HepG2 (cell line): Measurements from ENCODE around the gene PDILT. TPM values are rescaled to one million over a fixed set of nuclear protein-coding genes. Genes with fewer than 3 reads are reported as not detected.

Experiments used
- ATAC-seq: fragments of 200-7000 bp; cut with Tn5 transposase; 3 replicates; pipeline ENCODE4 v1.9.1; 2020; ENCODE audit warnings: mild to moderate bottlenecking, moderate library complexity
- BruUV-seq: library from RNA; stranded (reverse); fragments of 400-500 nt; replicated peaks from 2 replicates; lab custom pipeline; 2021; lab: Mats Ljungman, UMichigan
- CTCF ChIA-PET: fragments of 300-600 bp; formaldehyde crosslinking; extraction: SDS; loops from one replicate; lab custom pipeline; 2021; ENCODE audit warnings: low total read pairs, inconsistent platforms, low intra/inter-chr PET ratio; lab: Yijun Ruan, JAX
- POLR2A ChIA-PET: fragments of 350-600 bp; sonication (Branson Sonifier 250); formaldehyde crosslinking; loops from one replicate; lab custom pipeline; 2020; ENCODE audit warnings: antibody characterized with exemption, inconsistent platforms; lab: Yijun Ruan, JAX
- DNase-seq: peaks from one replicate; pipeline ENCODE4 v3.0.0-alpha.2; 2015; ENCODE audit warnings: low spot score
- FAIRE-seq: peaks from 3 replicates; lab custom pipeline; 2011; peaks lifted over from hg19 to GRCh38; lab: Jason Lieb, UNC
- H2AFZ ChIP-seq: one replicate; pipeline ENCODE4 v1.6.1; 2011; ENCODE audit warnings: low read length, inconsistent platforms
- H3K27ac ChIP-seq: fragments of 300-600 bp; 3 replicates; pipeline ENCODE4 v1.8.0; 2011; ENCODE audit warnings: mixed run types, mild to moderate bottlenecking, mixed read lengths, low read length, inconsistent platforms; ENCODE audit not compliant: insufficient read depth; ENCODE audit errors: extremely low read length
- H3K27me3 ChIP-seq, 2 experiments: fragments of 200-600 bp in 1 of 2; 2 replicates in 1 of 2; 3 replicates in 1 of 2; pipeline versions ENCODE4 v1.6.0 to v1.8.0; 2011; ENCODE audit warnings: low read length in 2 of 2, mild to moderate bottlenecking in 2 of 2, moderate library complexity in 2 of 2, inconsistent platforms in 1 of 2; ENCODE audit not compliant: insufficient read depth in 2 of 2, control insufficient read depth in 1 of 2
- H3K36me3 ChIP-seq, 2 experiments: fragments of 200-600 bp in 1 of 2; replicated peaks in 1 of 2; 2 replicates in 1 of 2; 3 replicates in 1 of 2; pipeline versions ENCODE4 v1.5.1 to v1.8.0; 2011; ENCODE audit warnings: low read length in 2 of 2, inconsistent platforms in 1 of 2; ENCODE audit not compliant: insufficient read depth in 2 of 2, control insufficient read depth in 1 of 2
- H3K4me1 ChIP-seq: 2 replicates; pipeline ENCODE4 v1.5.1; 2012; ENCODE audit warnings: low read length, inconsistent platforms; ENCODE audit not compliant: insufficient read depth
- H3K4me2 ChIP-seq: 2 replicates; pipeline ENCODE4 v1.6.0; 2011; ENCODE audit warnings: low read depth, low read length, inconsistent platforms
- H3K4me3 ChIP-seq, 3 experiments: fragments of 200-600 bp in 1 of 3; sonication (generic), shearing (Covaris generic) in 1 of 3; replicated peaks in 1 of 3; 2 replicates each; pipeline ENCODE4 v1.5.1; 2011 to 2016; ENCODE audit warnings: low read length in 3 of 3, inconsistent platforms in 2 of 3, low read depth in 2 of 3, mild to moderate bottlenecking in 2 of 3, control low read depth in 1 of 3, mixed read lengths in 1 of 3; ENCODE audit not compliant: insufficient read depth in 1 of 3
- H3K79me2 ChIP-seq: one replicate; pipeline ENCODE4 v1.6.1; 2011; ENCODE audit warnings: low read length, inconsistent platforms; ENCODE audit not compliant: insufficient read depth
- H3K9ac ChIP-seq: 2 replicates; pipeline ENCODE4 v1.6.0; 2011; ENCODE audit warnings: mild to moderate bottlenecking, low read depth, low read length, inconsistent platforms; ENCODE audit not compliant: insufficient read depth
- H3K9me3 ChIP-seq: 2 replicates; pipeline ENCODE4 v1.5.1; 2012; ENCODE audit warnings: mild to moderate bottlenecking, low read length
- H4K20me1 ChIP-seq: 2 replicates; pipeline ENCODE4 v1.6.0; 2011; ENCODE audit warnings: inconsistent platforms, mild to moderate bottlenecking, low read length, moderate library complexity; ENCODE audit not compliant: insufficient read depth
- ATF7 ChIP-seq, 2 experiments: fragments of 450-650 bp in 1 of 2; sonication (generic) in 1 of 2; formaldehyde crosslinking in 1 of 2; IDR thresholded peaks; 2 replicates each; pipeline versions ENCODE4 v1.4.0 to v1.6.1; 2016 to 2020; ENCODE audit warnings: antibody characterized with exemption in 1 of 2, mild to moderate bottlenecking in 1 of 2, missing genetic modification reagents in 1 of 2
- CREB1 ChIP-seq, 2 experiments: fragments of 450-650 bp in 1 of 2; IDR thresholded peaks; 2 replicates each; pipeline ENCODE4 v1.6.1; 2016 to 2017; ENCODE audit warnings: control low read depth in 1 of 2, mild to moderate bottlenecking in 1 of 2, missing compliant biosample characterization in 1 of 2, missing genetic modification characterization in 1 of 2
- DPF2 ChIP-seq: sonication (generic); formaldehyde crosslinking; IDR thresholded peaks from 2 replicates; pipeline ENCODE4 v1.4.0; 2020; ENCODE audit warnings: mild to moderate bottlenecking, low read depth, missing genetic modification reagents, borderline replicate concordance
- ELK4 ChIP-seq: sonication (generic); formaldehyde crosslinking; IDR thresholded peaks from 2 replicates; pipeline ENCODE4 v1.9.0; 2021; ENCODE audit warnings: missing genetic modification reagents, borderline replicate concordance
- HOXA5 ChIP-seq: sonication (generic); formaldehyde crosslinking; IDR thresholded peaks from 2 replicates; pipeline ENCODE4 v1.4.0; 2020; ENCODE audit warnings: missing genetic modification reagents
- PCBP2 ChIP-seq: fragments of 200-400 bp; formaldehyde crosslinking; optimal IDR thresholded peaks from 2 replicates; pipeline ENCODE3; 2018; ENCODE audit warnings: low read length, low read depth; ENCODE audit not compliant: poor library complexity, severe bottlenecking
- ZBTB33 ChIP-seq: sonication (generic); formaldehyde crosslinking; IDR thresholded peaks from 2 replicates; pipeline ENCODE4 v1.4.0; 2020; ENCODE audit warnings: missing genetic modification reagents
- ZNF432 ChIP-seq: sonication (generic); formaldehyde crosslinking; IDR thresholded peaks from 2 replicates; pipeline ENCODE4 v1.5.0; 2020; ENCODE audit warnings: missing genetic modification reagents, mild to moderate bottlenecking, borderline replicate concordance
- ZNF441 ChIP-seq: sonication (generic); formaldehyde crosslinking; IDR thresholded peaks from 2 replicates; pipeline ENCODE4 v1.7.0; 2021; ENCODE audit warnings: missing genetic modification reagents, borderline replicate concordance
- WGBS: methylation state at CpG from one replicate; pipeline ENCODE4 v1.1.6; 2017; ENCODE audit warnings: low lambda C conversion rate; 5-methylcytosine and 5-hydroxymethylcytosine counted together
- in situ Hi-C: cut with HindIII; loops from 2 replicates; pipeline ENCODE4 v1.10.0; 2017; ENCODE audit warnings: low pct_unique_long_range_greater_than_20kb; ENCODE audit not compliant: extremely low pct_ligation_motif_present
- intact Hi-C: fragments of 100-400 bp; cut with micrococcal nuclease; formaldehyde crosslinking; loops from one replicate; pipeline ENCODE4 v1.10.0; 2022; ENCODE audit not compliant: unreplicated experiment
- polyA plus RNA-seq, 8 experiments: library from polyadenylated mRNA; depleted of rRNA in 3 of 8; stranded (reverse) in 7 of 8; unstranded in 1 of 8; fragments of >200 nt; fragmentation: Illumina TruSeq in 4 of 8; extraction: Trizol in 4 of 8; gene quantifications; 2 replicates each; pipeline versions ENCODE4 v1.2.1 to v1.2.3, GENCODE V29; 2011 to 2016; ENCODE audit warnings: low read depth in 4 of 8, missing spikeins in 1 of 8, mixed read lengths in 1 of 8; ENCODE audit not compliant: insufficient read depth in 1 of 8
- total RNA-seq, 5 experiments: library from RNA; depleted of rRNA; stranded (reverse); fragments of >200 nt; fragmentation: Illumina TruSeq; extraction: Trizol; gene quantifications; 2 replicates each; pipeline ENCODE4 v1.2.3, GENCODE V29; 2016; ENCODE audit warnings: low read depth in 1 of 5

The PDILT gene
- total and polyA plus RNA-seq, 2 of the 13 experiments (the other 11 are each of a cell fraction or from before 2014, with no cell fraction given) = not detected

GRCh38 chr16:20387978-20388377, 16.6 kb downstream of the PDILT start:
- Histone ChIP-seq H3K9ac (no peak overlapping the region), H3K9me3 (no peaks in the 10 kb centered on the region), H3K4me1 (peaks cover 21% of the 10 kb centered on the region), H3K4me2 (no peak overlapping the region), H4K20me1 (no peaks in the 10 kb centered on the region), H2AFZ (no peak overlapping the region), H3K27me3 (no peaks in the 10 kb centered on the region), H3K4me3 (no peak overlapping the region), H3K79me2 (no peaks in the 10 kb centered on the region), H3K36me3 (no peaks in the 10 kb centered on the region), H3K27ac (no peak overlapping the region)
- POLR2A ChIA-PET = no interaction called here
- FAIRE-seq (no peak), ATAC-seq (no peak), DNase-seq (no peak)
- WGBS = 98% methylated on average over 3 of the region's 3 CpGs
- CTCF ChIA-PET = no interaction called here
- TF ChIP-seq ATF7 (IDR thresholded peaks at IDR 0.05) = peak; percentile 95
- TF ChIP-seq ATF7 (CRISPR knock-in tag; IDR thresholded peaks at IDR 0.05) = no peak
- TF ChIP-seq CREB1 (IDR thresholded peaks at IDR 0.05) = peak; percentile 89
- no peak for TF ChIP-seq CREB1 (CRISPR knock-in tag; IDR thresholded peaks at IDR 0.05)
- no peak for TF ChIP-seq PCBP2
- intact Hi-C loops (loop anchor here (5.0 kb wide), 1 partner anchor 229 kb away; no protein-coding TSS in a partner anchor), in situ Hi-C loops (loop anchor here (5.0 to 25.0 kb wide), 2 partner anchors 491 to 801 kb away; no protein-coding TSS in a partner anchor)
- BruUV-seq = no TSS peak

GRCh38 chr16:20385844-20386832, 18.4 kb downstream of the PDILT start:
- Histone ChIP-seq H3K4me1 (peaks cover 21% of the 10 kb centered on the region), H3K36me3 (no peaks in the 10 kb centered on the region), H2AFZ (peak overlapping the region; percentile 67), H3K4me2 (peak overlapping the region; percentile 99), H3K27ac (peak overlapping the region; percentile 49), H4K20me1 (no peaks in the 10 kb centered on the region), H3K9ac (peak overlapping the region; percentile 46), H3K27me3 (no peaks in the 10 kb centered on the region), H3K9me3 (no peaks in the 10 kb centered on the region), H3K4me3 (peak overlapping the region; percentile 27 to 70 (median 53)), H3K79me2 (no peaks in the 10 kb centered on the region)
- DNase-seq (peak; percentile 67), FAIRE-seq (peak; percentile 94), ATAC-seq (peak; percentile 66)
- ChIA-PET CTCF (interaction anchor here (1.3 to 1.9 kb wide), 4 partner anchors 26 to 487 kb away, joined by 3 to 10 read pairs (median 6); no protein-coding TSS in a partner anchor), POLR2A (interaction anchor here (0.6 to 1.6 kb wide), 6 partner anchors 9 to 830 kb away, joined by 3 to 7 read pairs (median 4); partner anchors contain the start of gene ACSM5)
- no TSS peak for BruUV-seq
- WGBS = 2% methylated on average over 30 of the region's 30 CpGs
- intact Hi-C loops = loop anchor here (5.0 kb wide), 1 partner anchor 231 kb away; no protein-coding TSS in a partner anchor
- in situ Hi-C loops = loop anchor here (5.0 to 25.0 kb wide), 2 partner anchors 489 to 799 kb away; no protein-coding TSS in a partner anchor
- TF ChIP-seq DPF2 (CRISPR knock-in tag) = no peak
- no peak for TF ChIP-seq ZBTB33
- no peak for TF ChIP-seq ELK4
- TF ChIP-seq ZNF432 (CRISPR knock-in tag) = no peak
- peak; percentile 46; the same call in 1 of the 2 replicates for TF ChIP-seq ZNF441
- no peak; the same call in none of the 2 replicates for TF ChIP-seq HOXA5
